HL-60 (cell line): ENCODE measurements around the gene PKD2.

Source experiments
- CTCF ChIP-seq: IDR thresholded peaks from one replicate; pipeline ENCODE4 v1.5.1; 2011; ENCODE audit warnings: low read length, control low read depth, inconsistent platforms; ENCODE audit not compliant: insufficient read depth
- POLR2AphosphoS5 ChIP-seq: IDR thresholded peaks from 2 replicates; pipeline ENCODE4 v1.6.1; 2012; ENCODE audit warnings: low read depth
- REST ChIP-seq: IDR thresholded peaks from 2 replicates; pipeline ENCODE4 v1.6.1; 2012; ENCODE audit warnings: low read depth; ENCODE audit not compliant: insufficient replicate concordance

- TF ChIP-seq POLR2AphosphoS5 (no peak), CTCF (no peak), REST (no peak)
These were observed 57.0 kb downstream of the PKD2 start for GRCh38 chr4:88064410-88064809.
